B cell (primary cell): ENCODE measurements around the gene UTP25.

Source experiments
- EZH2 ChIP-seq: IDR thresholded peaks from 2 replicates; pipeline ENCODE4 v1.6.1; 2012; ENCODE audit warnings: borderline replicate concordance, low read depth, mild to moderate bottlenecking, moderate library complexity, low read length; ENCODE audit not compliant: insufficient read depth, poor library complexity, severe bottlenecking
- TF ChIP-seq, protein P1 (sequence below): fragments of 200-600 bp; IDR thresholded peaks from one replicate; pipeline ENCODE4 v1.8.0; 2022; ENCODE audit warnings: antibody characterized with exemption, mild to moderate bottlenecking

DNA sequence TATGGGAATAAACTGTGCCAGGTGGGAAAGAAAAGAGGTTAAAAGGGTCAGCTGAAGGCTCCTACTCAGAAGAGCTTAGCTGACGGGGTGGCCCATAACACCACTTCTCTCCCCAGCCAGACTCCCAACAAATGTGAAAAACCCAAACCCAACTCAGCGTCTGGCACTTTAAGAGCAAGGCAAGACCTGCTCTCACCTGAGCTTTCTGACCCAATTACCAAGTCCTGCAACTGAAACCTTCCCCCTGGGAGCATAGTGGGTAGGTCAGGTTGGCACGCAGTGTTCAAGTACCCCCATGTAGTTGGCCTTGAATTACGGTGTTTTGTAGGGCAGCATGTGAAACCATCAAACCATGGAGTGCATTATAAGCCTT lies 25.0 kb upstream of the UTP25 start:
- TF ChIP-seq, protein P1, sequence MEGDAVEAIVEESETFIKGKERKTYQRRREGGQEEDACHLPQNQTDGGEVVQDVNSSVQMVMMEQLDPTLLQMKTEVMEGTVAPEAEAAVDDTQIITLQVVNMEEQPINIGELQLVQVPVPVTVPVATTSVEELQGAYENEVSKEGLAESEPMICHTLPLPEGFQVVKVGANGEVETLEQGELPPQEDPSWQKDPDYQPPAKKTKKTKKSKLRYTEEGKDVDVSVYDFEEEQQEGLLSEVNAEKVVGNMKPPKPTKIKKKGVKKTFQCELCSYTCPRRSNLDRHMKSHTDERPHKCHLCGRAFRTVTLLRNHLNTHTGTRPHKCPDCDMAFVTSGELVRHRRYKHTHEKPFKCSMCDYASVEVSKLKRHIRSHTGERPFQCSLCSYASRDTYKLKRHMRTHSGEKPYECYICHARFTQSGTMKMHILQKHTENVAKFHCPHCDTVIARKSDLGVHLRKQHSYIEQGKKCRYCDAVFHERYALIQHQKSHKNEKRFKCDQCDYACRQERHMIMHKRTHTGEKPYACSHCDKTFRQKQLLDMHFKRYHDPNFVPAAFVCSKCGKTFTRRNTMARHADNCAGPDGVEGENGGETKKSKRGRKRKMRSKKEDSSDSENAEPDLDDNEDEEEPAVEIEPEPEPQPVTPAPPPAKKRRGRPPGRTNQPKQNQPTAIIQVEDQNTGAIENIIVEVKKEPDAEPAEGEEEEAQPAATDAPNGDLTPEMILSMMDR, result no peak
- no peak for TF ChIP-seq EZH2
